GM19351 (cell line): Measurements from ENCODE around the gene FANCC.

Source experiments
- ATAC-seq: cut with Tn5 transposase; IDR thresholded peaks from one replicate; pipeline ENCODE4 v1.9.1; 2021; ENCODE audit warnings: mild to moderate bottlenecking, moderate library complexity; ENCODE audit not compliant: unreplicated experiment

FANCC gene

GRCh38 chr9:95104980-95105379, 212.5 kb downstream of the FANCC start:
- ATAC-seq: no peak

DNA sequence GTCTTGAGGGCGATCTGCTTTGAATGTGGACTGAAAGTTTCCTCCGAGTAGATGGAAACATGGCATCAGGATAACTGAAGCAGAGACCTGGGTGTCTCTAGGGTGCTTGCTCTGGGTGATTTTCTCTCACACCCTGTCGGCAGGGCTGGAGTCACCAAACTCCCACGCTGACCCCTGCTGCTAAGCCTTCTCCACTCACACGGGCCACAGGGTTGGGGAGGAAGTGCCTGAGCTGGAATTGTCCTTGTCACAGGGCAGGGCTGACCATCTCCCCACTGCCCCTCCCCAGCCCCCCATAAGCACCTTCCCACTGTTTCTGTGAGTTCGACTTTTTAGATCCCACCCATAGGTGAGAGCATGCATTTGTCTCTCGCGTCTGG, 212.9 kb downstream of the FANCC start:
- ATAC-seq: no peak

- no peak for ATAC-seq
Observed at GRCh38 chr9:95103871-95104580, 213.5 kb downstream of the FANCC start.

DNA sequence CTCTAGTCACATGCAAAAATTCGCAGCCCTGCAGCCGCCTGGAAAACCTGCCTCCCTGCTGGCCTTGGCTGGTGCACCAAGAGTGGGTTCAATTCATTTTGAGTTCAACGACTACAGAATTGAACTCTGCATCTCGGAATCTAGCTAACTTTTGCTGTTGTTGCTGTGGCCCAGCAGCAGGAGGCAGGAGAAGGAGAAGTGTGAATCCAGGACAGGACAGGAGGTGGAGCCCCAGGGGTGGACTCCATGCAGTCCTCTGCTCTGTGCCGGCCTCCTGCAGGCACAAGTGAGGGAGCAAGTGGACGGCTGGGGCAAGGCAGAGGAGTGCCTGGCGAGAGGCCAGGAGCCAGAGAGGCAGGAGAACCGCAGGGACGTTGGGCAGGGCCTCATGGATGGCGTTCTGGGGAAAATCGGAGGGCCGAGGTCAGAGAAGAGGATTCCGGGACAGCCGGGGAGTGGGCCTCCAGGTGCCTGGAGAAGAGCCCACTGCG, 214.2 kb downstream of the FANCC start:
- no peak for ATAC-seq

GRCh38 chr9:95102572-95102971, 214.9 kb downstream of the FANCC start:
- ATAC-seq: no peak

GRCh38 chr9:95102001-95102433, 215.5 kb downstream of the FANCC start:
- no peak for ATAC-seq

DNA sequence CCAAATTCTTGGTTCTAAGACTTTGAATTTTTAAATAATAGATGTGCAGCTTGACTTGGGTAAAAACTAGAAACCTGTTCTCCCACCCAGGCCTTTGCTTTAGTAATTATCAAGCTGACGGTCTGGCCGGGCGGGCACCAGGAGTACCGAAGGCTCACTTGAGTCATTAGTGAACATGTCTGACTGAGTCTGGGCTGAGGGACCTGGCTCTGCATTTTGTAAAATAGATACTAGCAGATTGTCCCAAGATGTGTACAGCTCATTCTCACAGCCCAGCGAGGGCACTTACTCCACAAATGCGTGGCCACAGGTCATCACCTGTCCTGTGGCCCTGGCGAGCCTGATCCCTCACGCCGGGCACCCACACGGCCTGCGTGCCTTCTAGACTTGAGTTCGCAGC, 216.2 kb downstream of the FANCC start:
- ATAC-seq: no peak

DNA sequence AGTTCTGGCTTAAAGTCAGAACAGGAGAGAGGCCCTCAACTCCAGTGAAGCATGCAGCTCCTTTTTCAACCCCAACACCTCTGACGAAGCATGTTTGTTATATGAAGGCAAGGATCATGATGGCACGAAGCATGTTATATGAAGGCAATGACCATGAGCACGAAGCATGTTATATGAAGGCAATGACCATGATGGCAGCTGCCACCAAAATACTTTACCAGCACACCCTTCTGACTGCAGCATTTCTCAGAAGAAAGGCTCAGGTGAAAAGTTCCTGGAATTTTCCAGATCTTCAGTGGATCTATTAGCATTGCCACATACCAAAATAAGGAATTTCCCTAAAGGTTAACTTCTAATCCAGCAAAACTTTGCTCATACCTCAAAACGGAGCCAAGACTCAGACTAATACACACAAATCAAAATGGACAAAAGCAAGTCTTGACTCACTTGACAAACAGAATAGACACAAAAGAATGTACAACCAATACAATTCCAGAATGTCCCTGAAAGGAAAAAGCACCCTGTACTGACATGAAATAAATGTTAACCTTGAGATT, 217.4 kb downstream of the FANCC start:
- ATAC-seq: no peak

GRCh38 chr9:95099321-95100070, 218.0 kb downstream of the FANCC start:
- ATAC-seq: no peak

- no peak for ATAC-seq
Observed at GRCh38 chr9:95098391-95098921, 219.1 kb downstream of the FANCC start.

DNA sequence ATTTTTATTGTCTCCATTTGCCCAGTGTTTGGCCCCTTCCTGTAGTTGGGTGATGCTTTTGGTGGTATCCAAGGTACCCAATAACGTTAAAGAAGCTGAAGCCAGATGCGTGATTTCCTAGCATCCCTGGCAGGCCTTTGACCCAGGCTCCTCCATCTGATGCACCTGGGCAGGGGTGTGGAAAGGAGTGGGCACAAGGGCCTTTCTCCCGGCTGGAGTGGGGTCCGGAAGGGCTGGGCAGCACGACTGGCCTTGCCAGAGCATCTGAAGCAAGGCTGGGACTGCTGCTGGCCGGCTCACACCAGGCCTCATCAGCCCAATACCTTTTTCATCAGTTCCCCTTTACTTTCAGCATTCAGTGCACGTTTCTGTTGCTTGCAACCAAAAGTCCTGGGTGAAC, 220.2 kb downstream of the FANCC start:
- ATAC-seq: no peak

GRCh38 chr9:95096807-95097206, 220.7 kb downstream of the FANCC start:
- ATAC-seq: no peak

DNA sequence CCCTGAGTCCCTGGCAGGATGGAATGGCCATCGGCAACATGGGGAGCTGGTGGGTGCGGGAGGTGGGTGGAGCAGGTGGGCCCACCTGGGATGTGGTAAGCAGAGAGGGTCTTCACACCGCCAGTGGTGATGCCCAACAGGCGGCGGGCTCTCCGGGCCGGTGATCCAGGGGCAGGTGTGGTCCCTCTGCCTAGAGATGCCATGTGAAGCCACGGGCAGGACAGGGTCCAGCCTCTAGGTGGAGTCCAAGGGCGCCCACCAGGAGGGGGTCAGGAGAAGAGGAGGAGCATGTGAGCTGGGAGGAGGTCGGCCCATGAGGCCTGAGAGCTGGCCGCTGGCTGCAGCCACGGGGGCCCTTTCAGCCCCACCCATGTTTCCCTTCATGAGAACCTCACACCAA, 221.1 kb downstream of the FANCC start:
- no peak for ATAC-seq

DNA sequence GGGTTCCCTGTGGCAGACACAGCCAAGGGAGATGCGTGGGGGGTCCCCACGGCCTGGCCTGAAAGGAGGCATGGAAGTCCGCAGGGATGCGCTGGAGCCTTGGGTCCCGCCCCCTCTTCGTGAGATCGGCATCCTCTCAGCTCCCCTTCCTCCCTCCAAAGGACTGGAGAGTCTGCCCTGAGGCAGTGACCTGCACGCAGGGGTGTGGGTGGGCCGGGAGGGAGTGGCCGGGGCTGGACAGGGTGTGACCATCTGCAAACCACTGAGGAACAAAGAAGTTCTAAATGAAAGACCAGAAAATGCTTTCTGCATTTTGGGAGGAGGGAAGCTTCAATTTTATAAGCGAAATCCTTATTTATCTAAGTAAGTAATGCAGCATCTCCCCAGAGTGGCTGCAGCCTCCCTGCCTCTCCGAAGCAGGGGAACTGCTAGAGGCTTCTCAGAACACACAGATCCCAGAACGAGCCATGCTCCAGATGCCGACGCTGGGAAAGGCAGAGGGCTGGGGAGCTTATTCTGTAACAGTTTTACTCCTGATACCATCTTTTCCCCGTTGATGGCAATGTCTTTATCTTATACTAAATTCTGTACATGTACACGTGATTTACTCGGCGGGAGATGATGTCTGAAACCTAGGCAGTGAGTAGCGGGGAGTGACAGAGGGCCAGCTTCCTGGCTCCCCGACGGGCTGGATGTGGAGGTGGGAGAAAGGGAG, 221.7 kb downstream of the FANCC start:
- ATAC-seq: no peak

- ATAC-seq: no peak
Observed at GRCh38 chr9:95094002-95094401, 223.5 kb downstream of the FANCC start.

GRCh38 chr9:95093586-95093985, 223.9 kb downstream of the FANCC start:
- no peak for ATAC-seq

- no peak for ATAC-seq
Observed at GRCh38 chr9:95092262-95093072, 225.0 kb downstream of the FANCC start.

DNA sequence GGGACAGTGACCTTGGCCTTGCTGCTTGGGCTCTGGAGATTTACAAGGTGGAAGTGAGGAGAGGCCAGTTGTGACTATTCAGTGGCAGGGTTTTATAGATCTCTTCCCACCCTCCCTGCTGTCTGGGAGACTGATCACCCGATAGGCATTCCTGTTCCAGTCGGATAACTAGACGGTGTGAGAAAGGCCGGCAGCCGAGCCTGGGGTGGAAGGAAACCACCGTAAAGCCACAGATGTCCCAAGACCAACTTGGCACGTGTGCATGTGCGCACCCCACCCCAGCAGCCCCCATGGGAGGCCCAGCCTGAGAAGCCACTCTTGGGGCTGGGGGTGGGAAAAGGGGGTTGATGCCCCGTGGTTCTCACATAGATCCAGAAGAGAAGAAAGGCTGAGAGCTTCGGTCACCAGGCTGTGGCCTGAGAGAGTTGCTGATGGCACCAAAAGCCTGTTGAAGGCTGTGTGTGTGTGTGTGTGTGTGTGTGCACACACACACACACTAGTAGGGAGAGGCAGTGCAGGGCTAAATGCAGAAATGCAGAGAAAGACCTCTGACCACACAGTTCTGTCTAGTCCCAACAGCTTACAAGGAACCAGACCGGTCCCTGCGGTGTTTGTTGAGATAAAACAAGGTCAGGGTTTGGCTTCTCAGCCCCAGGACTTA, 225.8 kb downstream of the FANCC start:
- ATAC-seq: no peak

GRCh38 chr9:95090871-95091577, 226.5 kb downstream of the FANCC start:
- no peak for ATAC-seq
